Spleen (tissue), 11 donors: Measurements from ENCODE around the gene LRFN2. TPM values are rescaled to one million over a fixed set of nuclear protein-coding genes. Genes with fewer than 3 reads are reported as not detected.

ENCODE experiments used
- DNase-seq: peaks from one replicate; pipeline ENCODE4 v3.0.0-alpha.2; 2020
- H3K27ac ChIP-seq, 8 donors: fragments of 200-600 bp; sonication (generic) in 7 of 8; 1 replicate in 4 of 8; 2 replicates in 4 of 8; pipeline versions ENCODE4 v1.5.0 to v1.8.0; 2016 to 2021; ENCODE audit warnings: inconsistent platforms in 4 of 8, mild to moderate bottlenecking in 4 of 8, moderate library complexity in 1 of 8
- H3K27me3 ChIP-seq, 7 donors: fragments of 200-600 bp; sonication (generic) in 6 of 7; replicated peaks in 1 of 7; 1 replicate in 4 of 7; 2 replicates in 3 of 7; pipeline versions ENCODE4 v1.5.0 to v1.8.0; 2016 to 2021; ENCODE audit warnings: inconsistent platforms in 3 of 7, mild to moderate bottlenecking in 1 of 7
- H3K36me3 ChIP-seq, 6 donors: fragments of 200-600 bp; sonication (generic) in 5 of 6; 1 replicate in 4 of 6; 2 replicates in 2 of 6; pipeline versions ENCODE4 v1.5.0 to v1.8.0; 2016 to 2021; ENCODE audit warnings: inconsistent platforms in 2 of 6
- H3K4me1 ChIP-seq, 6 donors: fragments of 200-600 bp; sonication (generic) in 5 of 6; 1 replicate in 3 of 6; 2 replicates in 3 of 6; pipeline versions ENCODE4 v1.5.0 to v1.8.0; 2016 to 2021; ENCODE audit warnings: inconsistent platforms in 3 of 6
- H3K4me3 ChIP-seq, 8 donors: fragments of 200-600 bp; sonication (generic) in 7 of 8; 1 replicate in 4 of 8; 2 replicates in 4 of 8; pipeline versions ENCODE4 v1.5.0 to v1.8.0; 2016 to 2021; ENCODE audit warnings: inconsistent platforms in 4 of 8, mild to moderate bottlenecking in 4 of 8, moderate library complexity in 2 of 8
- H3K9me3 ChIP-seq, 8 donors: fragments of 200-600 bp; sonication (generic) in 7 of 8; 1 replicate in 4 of 8; 2 replicates in 4 of 8; pipeline versions ENCODE4 v1.5.0 to v1.8.0; 2016 to 2021; ENCODE audit warnings: inconsistent platforms in 4 of 8
- CTCF ChIP-seq, 11 experiments: fragments of 200-600 bp in 7 of 11; fragments of 450-650 bp in 4 of 11; sonication (generic) in 4 of 11; IDR thresholded peaks in 8 of 11; conservative IDR thresholded peaks in 3 of 11; 1 replicate in 7 of 11; 2 replicates in 4 of 11; pipeline versions ENCODE4 v1.4.0 to v1.8.0; 2016 to 2021; ENCODE audit warnings: antibody characterized with exemption in 11 of 11, inconsistent platforms in 4 of 11, mild to moderate bottlenecking in 1 of 11
- POLR2A ChIP-seq, 3 donors: fragments of 450-650 bp; IDR thresholded peaks; one replicate each; pipeline ENCODE4 v1.5.1; 2017; ENCODE audit warnings: antibody characterized with exemption in 3 of 3, mild to moderate bottlenecking in 1 of 3
- POLR2AphosphoS5 ChIP-seq, 3 donors: sonication (generic); formaldehyde crosslinking; IDR thresholded peaks; one replicate each; pipeline ENCODE4 v1.5.1; 2017; ENCODE audit warnings: antibody characterized with exemption in 3 of 3
- WGBS, 5 donors: extraction: QIAGEN DNeasy Blood & Tissue Kit in 3 of 5; methylation state at CpG; one replicate each; pipeline versions ENCODE4 v1.1.5 to v1.1.7; 2013 to 2018; 5-methylcytosine and 5-hydroxymethylcytosine counted together
- intact Hi-C: fragments of 100-400 bp; cut with DNase I; formaldehyde crosslinking; loops from one replicate; pipeline ENCODE4 v1.15.0; 2023; ENCODE audit warnings: low total_unique reads
- polyA plus RNA-seq, 3 donors: library from polyadenylated mRNA; stranded (reverse); fragments of 200-250 nt; gene quantifications; one replicate each; pipeline ENCODE4 v1.2.1, GENCODE V29; 2013
- total RNA-seq, 7 donors: library from RNA; depleted of rRNA in 3 of 7; stranded (reverse); fragments of >200 nt in 3 of 7; fragmentation: NEBNext Ultra II Directional in 4 of 7; extraction: Animal tissue kit (Norgen Biotek cat#: 25700) in 4 of 7; gene quantifications; one replicate each; pipeline versions ENCODE4 v1.1.0 to v1.2.1, GENCODE V29; 2016 to 2021
- donor health status: healthy with polysubstance abuse.
- donor health status: DM: no; HTN: no; CAD: no; lungs with moderate emphysema.
- donor health status: DM: no; HTN: no; CAD: no.
- donor health status: Bipolar disorder and iron deficiency.
- donor health status: healthy.
- donor health status: DM: no; HTN: no; CAD: no.
- donor health status: DM: yes; HTN: yes; CAD: no.

The LRFN2 gene
- total and polyA plus RNA-seq, 10 donors: 0.05 to 6.0 (median 1.3) TPM

- no peaks in the 10 kb centered on the region for H3K27me3 ChIP-seq
- H3K9me3 ChIP-seq: no peaks in the 10 kb centered on the region
- TF ChIP-seq POLR2AphosphoS5 (IDR thresholded peaks at IDR 0.05) (no peak), POLR2A (IDR thresholded peaks at IDR 0.05) (no peak), CTCF (IDR thresholded peaks at IDR 0.05 in 8 of 11, conservative IDR thresholded peaks at IDR 0.05 in 3 of 11) (no peak)
- DNase-seq: no peak
- H3K4me3 ChIP-seq: no peak overlapping the region
- intact Hi-C loops: no loop called here
- H3K27ac ChIP-seq: no peak overlapping the region
- H3K36me3 ChIP-seq: no peaks in the 10 kb centered on the region
- peaks cover 0 to 11% (median 2%) of the 10 kb centered on the region in 6 donors for H3K4me1 ChIP-seq
- 60 to 62% (median 61%) methylated on average over 8 of the region's 8 CpGs for WGBS, 5 donors
These were observed 150.2 kb downstream of the LRFN2 start for GRCh38 chr6:40436685-40437604.

- intact Hi-C loops: no loop called here
- Histone ChIP-seq H3K4me1 (no peaks in the 10 kb centered on the region), H3K27me3 (no peaks in the 10 kb centered on the region), H3K36me3 (no peaks in the 10 kb centered on the region), H3K27ac (no peak overlapping the region), H3K4me3 (no peak overlapping the region), H3K9me3 (no peaks in the 10 kb centered on the region)
- no peak for DNase-seq
- TF ChIP-seq CTCF (IDR thresholded peaks at IDR 0.05 in 8 of 11, conservative IDR thresholded peaks at IDR 0.05 in 3 of 11) (no peak), POLR2AphosphoS5 (IDR thresholded peaks at IDR 0.05) (no peak), POLR2A (IDR thresholded peaks at IDR 0.05) (no peak)
- 77 to 95% (median 89%) methylated on average over 6 of the region's 6 CpGs for WGBS, 5 donors
These were observed 154.2 kb downstream of the LRFN2 start for GRCh38 chr6:40432982-40433381.

- 89 to 95% (median 91%) methylated on average over 9 to 12 of the region's 12 CpGs for WGBS, 5 donors
- H3K4me3 ChIP-seq: no peak overlapping the region
These were observed 155.5 kb downstream of the LRFN2 start for GRCh38 chr6:40431706-40432105.

More at GRCh38 chr6:40431706-40432105, 155.5 kb downstream of the LRFN2 start:
- Histone ChIP-seq H3K27me3 (no peaks in the 10 kb centered on the region), H3K4me1 (no peaks in the 10 kb centered on the region), H3K27ac (no peak overlapping the region), H3K9me3 (no peaks in the 10 kb centered on the region), H3K36me3 (no peaks in the 10 kb centered on the region)
- intact Hi-C loops: no loop called here
- TF ChIP-seq POLR2A (IDR thresholded peaks at IDR 0.05) (no peak), CTCF (IDR thresholded peaks at IDR 0.05 in 8 of 11, conservative IDR thresholded peaks at IDR 0.05 in 3 of 11) (no peak), POLR2AphosphoS5 (IDR thresholded peaks at IDR 0.05) (no peak)
- no peak for DNase-seq
